H9 (cell line): ENCODE data around the gene NOSIP. TPM values are rescaled to one million over a fixed set of nuclear protein-coding genes. Genes with fewer than 3 reads are reported as not detected.

Source experiments
- DNase-seq: peaks from one replicate; pipeline ENCODE4 v3.0.0-alpha.2; 2017
- H2AFZ ChIP-seq: one replicate; pipeline ENCODE4 v1.6.1; 2013; ENCODE audit warnings: mild to moderate bottlenecking, low read length, control low read depth, moderate library complexity
- H2AK5ac ChIP-seq: 2 replicates; pipeline ENCODE4 v1.6.1; 2013; ENCODE audit warnings: low read length, control low read depth, mixed read lengths; ENCODE audit not compliant: insufficient read length
- H2BK120ac ChIP-seq: one replicate; pipeline ENCODE4 v1.6.1; 2013; ENCODE audit warnings: low read depth, mild to moderate bottlenecking, low read length, control low read depth, inconsistent platforms; ENCODE audit not compliant: poor library complexity, severe bottlenecking
- H2BK12ac ChIP-seq: 2 replicates; pipeline ENCODE4 v1.6.1; 2013; ENCODE audit warnings: low read length, control low read depth, mixed read lengths, low read depth; ENCODE audit not compliant: insufficient read length
- H2BK15ac ChIP-seq: 2 replicates; pipeline ENCODE4 v1.6.1; 2013; ENCODE audit warnings: low read depth, low read length, control low read depth
- H2BK20ac ChIP-seq: one replicate; pipeline ENCODE4 v1.6.1; 2013; ENCODE audit warnings: low read depth, mild to moderate bottlenecking, low read length, control low read depth, inconsistent platforms; ENCODE audit not compliant: poor library complexity, severe bottlenecking
- H2BK5ac ChIP-seq: 2 replicates; pipeline ENCODE4 v1.6.1; 2013; ENCODE audit warnings: low read length, control low read depth, mixed read lengths; ENCODE audit not compliant: insufficient read length
- H3K14ac ChIP-seq: 2 replicates; pipeline ENCODE4 v1.6.1; 2013; ENCODE audit warnings: low read length, control low read depth; ENCODE audit not compliant: insufficient read depth
- H3K18ac ChIP-seq: 2 replicates; pipeline ENCODE4 v1.6.1; 2013; ENCODE audit warnings: low read depth, mild to moderate bottlenecking, mixed read lengths, low read length, control low read depth; ENCODE audit not compliant: insufficient read length
- H3K23ac ChIP-seq: 2 replicates; pipeline ENCODE4 v1.6.1; 2013; ENCODE audit warnings: low read length, control low read depth, mixed read lengths, low read depth; ENCODE audit not compliant: insufficient read length
- H3K23me2 ChIP-seq: 2 replicates; pipeline ENCODE4 v1.6.1; 2013; ENCODE audit warnings: low read depth, mild to moderate bottlenecking, mixed read lengths, low read length, control low read depth; ENCODE audit not compliant: insufficient read length, poor library complexity, severe bottlenecking
- H3K27ac ChIP-seq: 2 replicates; pipeline ENCODE4 v1.5.1; 2013; ENCODE audit warnings: low read length, control low read depth, mixed read lengths, low read depth; ENCODE audit not compliant: insufficient read length
- H3K27me3 ChIP-seq: 2 replicates; pipeline ENCODE4 v1.6.1; 2013; ENCODE audit warnings: low read length, control low read depth, inconsistent platforms; ENCODE audit not compliant: insufficient read depth
- H3K4ac ChIP-seq: 2 replicates; pipeline ENCODE4 v1.6.1; 2013; ENCODE audit warnings: low read depth, mild to moderate bottlenecking, control low read depth, inconsistent platforms, low read length, moderate library complexity
- H3K4me1 ChIP-seq: 2 replicates; pipeline ENCODE4 v1.6.1; 2013; ENCODE audit warnings: low read length, control low read depth, inconsistent platforms; ENCODE audit not compliant: insufficient read depth
- H3K4me2 ChIP-seq: 2 replicates; pipeline ENCODE4 v1.6.1; 2013; ENCODE audit warnings: low read length, control low read depth, mixed read lengths; ENCODE audit not compliant: insufficient read length, insufficient read depth
- H3K56ac ChIP-seq: 2 replicates; pipeline ENCODE4 v1.6.1; 2013; ENCODE audit warnings: low read depth, mild to moderate bottlenecking, mixed read lengths, low read length, control low read depth; ENCODE audit not compliant: insufficient read length
- H3K79me1 ChIP-seq: 2 replicates; pipeline ENCODE4 v1.6.1; 2013; ENCODE audit warnings: low read depth, mild to moderate bottlenecking, moderate library complexity, low read length, control low read depth, inconsistent platforms; ENCODE audit not compliant: insufficient read depth, poor library complexity, severe bottlenecking
- H3K79me2 ChIP-seq: 2 replicates; pipeline ENCODE4 v1.6.1; 2013; ENCODE audit warnings: low read length, control low read depth, inconsistent platforms; ENCODE audit not compliant: insufficient read depth
- H3K9ac ChIP-seq: 2 replicates; pipeline ENCODE4 v1.6.1; 2013; ENCODE audit warnings: low read length, control low read depth, mixed read lengths; ENCODE audit not compliant: insufficient read length; ENCODE audit errors: extremely low read depth
- H3K9me3 ChIP-seq: one replicate; pipeline ENCODE4 v1.6.1; 2013; ENCODE audit warnings: low read depth, low read length, inconsistent platforms; ENCODE audit not compliant: control insufficient read depth
- H3T11ph ChIP-seq: one replicate; pipeline ENCODE4 v1.6.1; 2013; ENCODE audit warnings: mild to moderate bottlenecking, low read length, control low read depth, inconsistent platforms
- H4K20me1 ChIP-seq: one replicate; pipeline ENCODE4 v1.6.1; 2013; ENCODE audit not compliant: control insufficient read depth, insufficient read length, insufficient read depth
- H4K5ac ChIP-seq: 2 replicates; pipeline ENCODE4 v1.6.1; 2013; ENCODE audit warnings: low read depth, mild to moderate bottlenecking, mixed read lengths, low read length, control low read depth; ENCODE audit not compliant: insufficient read length
- H4K8ac ChIP-seq: replicated peaks from 2 replicates; pipeline ENCODE4 v1.6.1; 2013; ENCODE audit warnings: low read length, control low read depth, mixed read lengths, low read depth; ENCODE audit not compliant: insufficient read length
- H4K91ac ChIP-seq: 2 replicates; pipeline ENCODE4 v1.6.1; 2013; ENCODE audit warnings: low read depth, mild to moderate bottlenecking, moderate library complexity, mixed read lengths, low read length, control low read depth; ENCODE audit not compliant: insufficient read length
- H3K27ac Mint-ChIP-seq, 3 experiments: 2 replicates in 2 of 3; 3 replicates in 1 of 3; pipeline ENCODE4 v1.8.0; 2020 to 2021; ENCODE audit warnings: mixed read lengths in 3 of 3, mild to moderate bottlenecking in 1 of 3, moderate library complexity in 1 of 3
- H3K27me3 Mint-ChIP-seq: 2 replicates; pipeline ENCODE4 v1.8.0; 2021; ENCODE audit warnings: low read depth, mild to moderate bottlenecking, moderate library complexity, mixed read lengths
- H3K36me3 Mint-ChIP-seq, 3 experiments: 2 replicates in 2 of 3; 3 replicates in 1 of 3; pipeline ENCODE4 v1.8.0; 2020 to 2021; ENCODE audit warnings: low read depth in 3 of 3, mixed read lengths in 3 of 3; ENCODE audit not compliant: insufficient read depth in 1 of 3
- H3K4me1 Mint-ChIP-seq, 2 experiments: 2 replicates each; pipeline ENCODE4 v1.8.0; 2020; ENCODE audit warnings: mixed read lengths in 2 of 2
- H3K4me3 Mint-ChIP-seq, 2 experiments: 2 replicates in 1 of 2; 3 replicates in 1 of 2; pipeline ENCODE4 v1.8.0; 2020 to 2021; ENCODE audit warnings: mild to moderate bottlenecking in 2 of 2, mixed read lengths in 2 of 2, moderate library complexity in 1 of 2
- H3K9me3 Mint-ChIP-seq, 2 experiments: 2 replicates in 1 of 2; 3 replicates in 1 of 2; pipeline ENCODE4 v1.8.0; 2020; ENCODE audit warnings: mild to moderate bottlenecking in 2 of 2, mixed read lengths in 2 of 2, moderate library complexity in 1 of 2
- WGBS: extraction: QIAGEN DNeasy Blood & Tissue Kit; methylation state at CpG from one replicate; pipeline ENCODE4 v1.1.7; 2013; ENCODE audit warnings: missing lambda C conversion rate, low lambda C conversion rate, mixed read lengths; ENCODE audit not compliant: insufficient read length; ENCODE audit errors: extremely low coverage; 5-methylcytosine and 5-hydroxymethylcytosine counted together
- total RNA-seq: library from RNA; stranded (reverse); gene quantifications from 2 replicates; pipeline ENCODE4 v1.2.1, GENCODE V29; 2021
- TF ChIP-seq, protein P1 (sequence below): fragments of 200-600 bp; sonication (generic); conservative IDR thresholded peaks from 3 replicates; pipeline ENCODE4 v1.8.0; 2021; ENCODE audit warnings: antibody characterized with exemption, mild to moderate bottlenecking

NOSIP gene
- total RNA-seq, 1 experiment from 2014 or later, result 78.4 TPM

DNA sequence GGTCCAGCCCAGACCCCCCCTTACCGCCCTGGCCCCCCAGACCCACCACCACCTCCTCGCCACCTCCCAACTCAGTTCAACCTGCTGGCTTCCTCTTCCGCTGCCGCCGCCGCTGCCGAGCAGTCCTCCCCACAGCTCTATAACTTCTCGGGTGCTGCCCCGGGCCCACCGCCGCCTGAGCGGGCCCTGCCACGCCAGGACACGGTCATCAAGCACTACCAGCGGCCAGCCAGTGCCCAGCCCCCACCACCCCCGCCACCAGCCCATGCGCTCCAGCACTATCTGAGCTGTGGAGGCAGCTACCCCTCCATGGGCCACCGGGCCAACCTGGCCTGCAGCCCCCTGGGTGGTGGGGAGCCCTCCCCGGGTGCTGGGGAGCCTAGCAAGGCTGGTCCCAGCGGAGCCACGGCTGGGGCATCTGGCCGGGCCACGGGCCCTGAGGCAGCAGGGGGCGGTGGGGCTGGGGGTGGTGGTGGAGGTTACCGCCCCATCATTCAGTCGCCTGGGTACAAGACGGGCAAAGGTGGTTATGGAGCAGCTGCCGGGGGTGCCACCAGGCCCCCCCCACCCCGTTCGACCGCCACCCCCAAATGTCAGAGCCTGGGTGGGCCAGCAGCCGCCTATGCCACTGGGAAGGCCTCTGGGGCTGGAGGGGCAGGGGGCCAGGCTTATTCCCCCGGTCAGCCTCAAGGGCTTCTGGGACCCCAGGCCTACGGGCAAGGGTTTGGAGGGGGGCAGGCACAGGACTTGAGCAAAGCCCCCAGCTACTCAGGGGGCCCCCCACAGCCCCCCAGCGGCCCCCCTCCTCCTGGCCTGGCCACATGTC is 14.8 kb upstream of the NOSIP start:
- TF ChIP-seq, protein P1, sequence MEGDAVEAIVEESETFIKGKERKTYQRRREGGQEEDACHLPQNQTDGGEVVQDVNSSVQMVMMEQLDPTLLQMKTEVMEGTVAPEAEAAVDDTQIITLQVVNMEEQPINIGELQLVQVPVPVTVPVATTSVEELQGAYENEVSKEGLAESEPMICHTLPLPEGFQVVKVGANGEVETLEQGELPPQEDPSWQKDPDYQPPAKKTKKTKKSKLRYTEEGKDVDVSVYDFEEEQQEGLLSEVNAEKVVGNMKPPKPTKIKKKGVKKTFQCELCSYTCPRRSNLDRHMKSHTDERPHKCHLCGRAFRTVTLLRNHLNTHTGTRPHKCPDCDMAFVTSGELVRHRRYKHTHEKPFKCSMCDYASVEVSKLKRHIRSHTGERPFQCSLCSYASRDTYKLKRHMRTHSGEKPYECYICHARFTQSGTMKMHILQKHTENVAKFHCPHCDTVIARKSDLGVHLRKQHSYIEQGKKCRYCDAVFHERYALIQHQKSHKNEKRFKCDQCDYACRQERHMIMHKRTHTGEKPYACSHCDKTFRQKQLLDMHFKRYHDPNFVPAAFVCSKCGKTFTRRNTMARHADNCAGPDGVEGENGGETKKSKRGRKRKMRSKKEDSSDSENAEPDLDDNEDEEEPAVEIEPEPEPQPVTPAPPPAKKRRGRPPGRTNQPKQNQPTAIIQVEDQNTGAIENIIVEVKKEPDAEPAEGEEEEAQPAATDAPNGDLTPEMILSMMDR, result no peak
- H3K27me3 Mint-ChIP-seq, result no peaks in the 10 kb centered on the region
- Histone ChIP-seq H4K20me1 (no peaks in the 10 kb centered on the region), H3K9me3 (no peaks in the 10 kb centered on the region), H3K18ac (no peak overlapping the region), H2BK120ac (no peak overlapping the region), H2BK5ac (no peak overlapping the region), H4K5ac (no peak overlapping the region), H2BK12ac (no peak overlapping the region), H3K9ac (no peak overlapping the region), H3K4ac (no peak overlapping the region), H3K14ac (no peak overlapping the region), H3K27me3 (no peaks in the 10 kb centered on the region), H2AFZ (no peak overlapping the region), H2BK15ac (no peak overlapping the region), H3K79me2 (peaks cover 5% of the 10 kb centered on the region; the same call in 1 of the 2 replicates), H2BK20ac (no peak overlapping the region), H3K79me1 (peaks cover 11% of the 10 kb centered on the region), H3K56ac (no peak overlapping the region), H3K23ac (no peak overlapping the region), H3K4me2 (no peak overlapping the region), H3K4me1 (no peaks in the 10 kb centered on the region), H3T11ph (no peak overlapping the region), H4K8ac (no peak overlapping the region), H2AK5ac (no peak overlapping the region), H3K27ac (no peak overlapping the region), H4K91ac (no peak overlapping the region), H3K23me2 (peaks cover 12% of the 10 kb centered on the region)
- no peak overlapping the region for H3K27ac Mint-ChIP-seq
- WGBS, result no CpG with 5 or more reads among the region's 35 CpGs
- no peak for DNase-seq
- no peaks in the 10 kb centered on the region; a peak in 2 of 5 replicates for H3K9me3 Mint-ChIP-seq
- H3K36me3 Mint-ChIP-seq, result peaks cover 26 to 48% (median 42%) of the 10 kb centered on the region in 3 experiments
- H3K4me1 Mint-ChIP-seq, result peaks cover 8 to 18% of the 10 kb centered on the region in 2 experiments
- H3K4me3 Mint-ChIP-seq, result no peak overlapping the region
